Fibroblast of pulmonary artery (primary cell): Measurements from ENCODE around the gene UBE2F.

Experiments used
- DNase-seq: peaks from one replicate; pipeline ENCODE4 v3.0.0-alpha.2; 2010; ENCODE audit warnings: low read depth
- H3K4me3 ChIP-seq: replicated peaks from 2 replicates; pipeline ENCODE4 v1.5.1; 2011; ENCODE audit warnings: low read depth, mild to moderate bottlenecking, control low read depth, low read length, moderate library complexity
- CTCF ChIP-seq: IDR thresholded peaks from 2 replicates; pipeline ENCODE4 v1.5.1; 2011; ENCODE audit warnings: mild to moderate bottlenecking, control low read depth, low read length, inconsistent platforms; ENCODE audit errors: missing control alignments

UBE2F gene

GRCh38 chr2:237993701-237994100 is 26.9 kb downstream of the UBE2F start:
- no peak for DNase-seq
- H3K4me3 ChIP-seq: no peak overlapping the region
- no peak for TF ChIP-seq CTCF

- DNase-seq: no peak
- no peak for TF ChIP-seq CTCF
- no peak overlapping the region for H3K4me3 ChIP-seq
Observed at GRCh38 chr2:237995036-237995435, 28.2 kb downstream of the UBE2F start.

GRCh38 chr2:237996021-237996593 is 29.3 kb downstream of the UBE2F start:
- H3K4me3 ChIP-seq: no peak overlapping the region
- TF ChIP-seq CTCF: no peak
- DNase-seq: peak; percentile 70

GRCh38 chr2:237997521-237997920 is 30.7 kb downstream of the UBE2F start:
- no peak for TF ChIP-seq CTCF
- no peak overlapping the region for H3K4me3 ChIP-seq
- DNase-seq: no peak

GRCh38 chr2:237998530-237998929 is 31.7 kb downstream of the UBE2F start:
- DNase-seq: peak; percentile 85
- TF ChIP-seq CTCF: no peak
- peak overlapping the region; percentile 11 for H3K4me3 ChIP-seq

- no peak for DNase-seq
- no peak for TF ChIP-seq CTCF
- H3K4me3 ChIP-seq: no peak overlapping the region
Observed at GRCh38 chr2:238003234-238004031, 36.6 kb downstream of the UBE2F start.
